ENCODE results near the gene BPIFB4. TPM values are rescaled to one million over a fixed set of nuclear protein-coding genes. Genes with fewer than 3 reads are reported as not detected.

BPIFB4 gene
- total RNA-seq, 1 donor from 2014 or later: not detected

GRCh38 chr20:33148040-33148439 lies 68.6 kb downstream of the BPIFB4 start:
- peak; percentile 58 for DNase-seq (ENCODE audit: low spot score)
- Mint-ChIP-seq H3K4me3 (ENCODE audit: unreplicated experiment) (no peak overlapping the region), H3K27me3 (ENCODE audit: low read depth) (peaks cover 55% of the 10 kb centered on the region), H3K9me3 (ENCODE audit: low read depth) (peaks cover 8% of the 10 kb centered on the region), H3K36me3 (ENCODE audit: low read depth) (no peaks in the 10 kb centered on the region), H3K4me1 (ENCODE audit: low read depth) (no peaks in the 10 kb centered on the region), H3K27ac (ENCODE audit: unreplicated experiment) (no peak overlapping the region)
- no peak for TF ChIP-seq CTCF (IDR thresholded peaks at IDR 0.05)

GRCh38 chr20:33154252-33154651 lies 74.8 kb downstream of the BPIFB4 start:
- Mint-ChIP-seq H3K4me1 (ENCODE audit: low read depth) (no peaks in the 10 kb centered on the region), H3K27me3 (ENCODE audit: low read depth) (peaks cover 56% of the 10 kb centered on the region), H3K27ac (ENCODE audit: unreplicated experiment) (no peak overlapping the region), H3K9me3 (ENCODE audit: low read depth) (no peaks in the 10 kb centered on the region), H3K36me3 (ENCODE audit: low read depth) (no peaks in the 10 kb centered on the region), H3K4me3 (ENCODE audit: unreplicated experiment) (no peak overlapping the region)
- DNase-seq (ENCODE audit: low spot score): no peak
- no peak for TF ChIP-seq CTCF (IDR thresholded peaks at IDR 0.05)

- H3K4me1 Mint-ChIP-seq (ENCODE audit: low read depth): no peaks in the 10 kb centered on the region
- TF ChIP-seq CTCF (IDR thresholded peaks at IDR 0.05): no peak
- peaks cover 50% of the 10 kb centered on the region for H3K27me3 Mint-ChIP-seq (ENCODE audit: low read depth)
- H3K36me3 Mint-ChIP-seq (ENCODE audit: low read depth): no peaks in the 10 kb centered on the region
- DNase-seq (ENCODE audit: low spot score): no peak
- H3K27ac Mint-ChIP-seq (ENCODE audit: unreplicated experiment): no peak overlapping the region
- no peaks in the 10 kb centered on the region for H3K9me3 Mint-ChIP-seq (ENCODE audit: low read depth)
- no peak overlapping the region for H3K4me3 Mint-ChIP-seq (ENCODE audit: unreplicated experiment)
Measured at GRCh38 chr20:33158637-33159385, 79.4 kb downstream of the BPIFB4 start.

GRCh38 chr20:33159713-33160112 lies 80.3 kb downstream of the BPIFB4 start:
- peaks cover 49% of the 10 kb centered on the region for H3K27me3 Mint-ChIP-seq (ENCODE audit: low read depth)
- TF ChIP-seq CTCF (IDR thresholded peaks at IDR 0.05): no peak
- H3K27ac Mint-ChIP-seq (ENCODE audit: unreplicated experiment): no peak overlapping the region
- H3K4me1 Mint-ChIP-seq (ENCODE audit: low read depth): no peaks in the 10 kb centered on the region
- no peak overlapping the region for H3K4me3 Mint-ChIP-seq (ENCODE audit: unreplicated experiment)
- no peaks in the 10 kb centered on the region for H3K9me3 Mint-ChIP-seq (ENCODE audit: low read depth)
- no peaks in the 10 kb centered on the region for H3K36me3 Mint-ChIP-seq (ENCODE audit: low read depth)
- DNase-seq (ENCODE audit: low spot score): no peak

GRCh38 chr20:33160681-33161080 lies 81.2 kb downstream of the BPIFB4 start:
- no peaks in the 10 kb centered on the region for H3K36me3 Mint-ChIP-seq (ENCODE audit: low read depth)
- H3K9me3 Mint-ChIP-seq (ENCODE audit: low read depth): no peaks in the 10 kb centered on the region
- no peaks in the 10 kb centered on the region for H3K4me1 Mint-ChIP-seq (ENCODE audit: low read depth)
- no peak for DNase-seq (ENCODE audit: low spot score)
- TF ChIP-seq CTCF (IDR thresholded peaks at IDR 0.05): no peak
- H3K27ac Mint-ChIP-seq (ENCODE audit: unreplicated experiment): no peak overlapping the region
- H3K27me3 Mint-ChIP-seq (ENCODE audit: low read depth): peaks cover 51% of the 10 kb centered on the region
- H3K4me3 Mint-ChIP-seq (ENCODE audit: unreplicated experiment): no peak overlapping the region

Other genes with a start within 250 kb of the BPIFB4 start
- gene EFCAB8, start 220.7 kb upstream of the BPIFB4 start, total RNA-seq: 0.32 to 0.67 TPM (median 0.51 TPM) in 3 replicates
- not detected in 3 replicates for gene SUN5, start 75.2 kb upstream of the BPIFB4 start, total RNA-seq
- gene BPIFB2, start 71.9 kb upstream of the BPIFB4 start, total RNA-seq: not detected in 3 replicates
- gene BPIFB6, start 48.0 kb upstream of the BPIFB4 start, total RNA-seq: not detected in 3 replicates
- gene BPIFB3, start 25.7 kb upstream of the BPIFB4 start, total RNA-seq: not detected in 3 replicates
- not detected in 3 replicates for gene BPIFA2, start 88.5 kb downstream of the BPIFB4 start, total RNA-seq
- gene BPIFA3, start 137.7 kb downstream of the BPIFB4 start, total RNA-seq: not detected in 3 replicates
- gene BPIFA1, start 156.4 kb downstream of the BPIFB4 start, total RNA-seq: not detected in 3 replicates
- not detected in 3 replicates for gene BPIFB1, start 203.6 kb downstream of the BPIFB4 start, total RNA-seq

Measured in chondrocyte (in vitro differentiated cells).